NCI-H345 treated with DMSO at 0.1 percent for 48 hours (cell line): Measurements from ENCODE around the gene ANAPC4.
"Not testable (repeated sequence)": the region's sequence is repeated elsewhere in the genome, so short reads cannot be mapped to it uniquely, and the experiment has no call there.

Experiments
- DNase-seq: peaks from one replicate; lab custom pipeline; 2025; ENCODE audit not compliant: unreplicated experiment; lab: John Stamatoyannopoulos, UW

The ANAPC4 gene

GRCh38 chr4:25376754-25377571 lies at the start of gene ANAPC4:
Gene ANAPC4 (plus strand): TSS chr4:25377263. CDS start chr4:25377428, 165 bp downstream.
- DNase-seq, result peak; percentile 68

- not testable (repeated sequence) for DNase-seq
Measured at GRCh38 chr4:25328463-25328862, 48.6 kb upstream of the ANAPC4 start.

GRCh38 chr4:25330335-25330734 lies 46.7 kb upstream of the ANAPC4 start:
- no peak for DNase-seq

GRCh38 chr4:25330905-25331808 lies 45.9 kb upstream of the ANAPC4 start:
- no peak for DNase-seq

GRCh38 chr4:25343671-25344070 lies 33.4 kb upstream of the ANAPC4 start:
- DNase-seq, result no peak

GRCh38 chr4:25345744-25346143 lies 31.3 kb upstream of the ANAPC4 start:
- no peak for DNase-seq

- no peak for DNase-seq
Measured at GRCh38 chr4:25346913-25347312, 30.1 kb upstream of the ANAPC4 start.

- DNase-seq, result no peak
Measured at GRCh38 chr4:25347473-25347872, 29.6 kb upstream of the ANAPC4 start.

GRCh38 chr4:25347971-25348370 lies 29.1 kb upstream of the ANAPC4 start:
- no peak for DNase-seq

GRCh38 chr4:25350561-25350960 lies 26.5 kb upstream of the ANAPC4 start:
- DNase-seq, result no peak

GRCh38 chr4:25351777-25352416 lies 25.2 kb upstream of the ANAPC4 start:
- DNase-seq, result no peak

GRCh38 chr4:25356068-25356467 lies 21.0 kb upstream of the ANAPC4 start:
- DNase-seq, result no peak

GRCh38 chr4:25358515-25359275 lies 18.4 kb upstream of the ANAPC4 start:
- peak; percentile 1 for DNase-seq

GRCh38 chr4:25361253-25361652 lies 15.8 kb upstream of the ANAPC4 start:
- DNase-seq, result no peak

GRCh38 chr4:25367004-25367621 lies 9.9 kb upstream of the ANAPC4 start:
- no peak for DNase-seq

GRCh38 chr4:25367877-25368276 lies 9.2 kb upstream of the ANAPC4 start:
- no peak for DNase-seq

GRCh38 chr4:25368315-25368714 lies 8.7 kb upstream of the ANAPC4 start:
- no peak for DNase-seq

GRCh38 chr4:25370242-25370641 lies 6.8 kb upstream of the ANAPC4 start:
- DNase-seq, result no peak

GRCh38 chr4:25372549-25372948 lies 4.5 kb upstream of the ANAPC4 start:
- DNase-seq, result not testable (repeated sequence)
